Heart right ventricle (tissue), 16 donors: ENCODE results near the gene LARGE1. TPM values are rescaled to one million over a fixed set of nuclear protein-coding genes. Genes with fewer than 3 reads are reported as not detected.

ENCODE experiments used
- ATAC-seq, 8 donors: fragments of 200-7000 bp; cut with Tn5 transposase; one replicate each; pipeline ENCODE4 v1.9.1; 2020; ENCODE audit warnings: mild to moderate bottlenecking in 8 of 8, moderate library complexity in 8 of 8, moderate number of reproducible peaks in 1 of 8
- DNase-seq, 2 donors: peaks; one replicate each; pipeline ENCODE4 v3.0.0-alpha.2; 2020
- H3K27ac ChIP-seq, 10 donors: fragments of 200-600 bp; sonication (generic) in 2 of 10; one replicate each; pipeline versions ENCODE4 v1.5.0 to v1.8.0; 2020 to 2022; ENCODE audit warnings: mild to moderate bottlenecking in 3 of 10
- H3K27me3 ChIP-seq, 7 donors: fragments of 200-600 bp; one replicate each; pipeline ENCODE4 v1.8.0; 2021 to 2022; ENCODE audit warnings: mild to moderate bottlenecking in 2 of 7
- H3K36me3 ChIP-seq, 9 donors: fragments of 200-600 bp; sonication (generic) in 1 of 9; one replicate each; pipeline versions ENCODE4 v1.5.0 to v1.8.0; 2020 to 2022; ENCODE audit warnings: mild to moderate bottlenecking in 2 of 9
- H3K4me1 ChIP-seq, 9 donors: fragments of 200-600 bp; sonication (generic) in 1 of 9; one replicate each; pipeline versions ENCODE4 v1.5.0 to v1.8.0; 2020 to 2022; ENCODE audit warnings: mild to moderate bottlenecking in 4 of 9
- H3K4me3 ChIP-seq, 10 donors: fragments of 200-600 bp; sonication (generic) in 2 of 10; one replicate each; pipeline versions ENCODE4 v1.5.0 to v1.8.0; 2020 to 2022; ENCODE audit warnings: mild to moderate bottlenecking in 7 of 10, moderate library complexity in 2 of 10
- H3K9me3 ChIP-seq, 11 donors: fragments of 200-600 bp in 10 of 11; sonication (generic) in 2 of 11; one replicate each; pipeline versions ENCODE4 v1.5.0 to v1.8.0; 2013 to 2022; ENCODE audit warnings: mild to moderate bottlenecking in 2 of 11, control low read depth in 1 of 11, moderate library complexity in 1 of 11
- CTCF ChIP-seq, 9 donors: fragments of 200-600 bp; sonication (generic) in 2 of 9; IDR thresholded peaks; one replicate each; pipeline versions ENCODE4 v1.5.0 to v1.8.0; 2021 to 2022; ENCODE audit warnings: antibody characterized with exemption in 9 of 9, mild to moderate bottlenecking in 5 of 9, moderate library complexity in 1 of 9
- WGBS, 2 donors: extraction: QIAGEN DNeasy Blood & Tissue Kit; methylation state at CpG; one replicate each; pipeline ENCODE4 v1.1.7; 2013; ENCODE audit warnings: inconsistent platforms in 1 of 2; 5-methylcytosine and 5-hydroxymethylcytosine counted together
- intact Hi-C, 10 donors: fragments of 100-400 bp; cut with DNase I; formaldehyde crosslinking; loops; one replicate each; pipeline versions ENCODE4 v1.11.1 to v1.14.2; 2022
- polyA plus RNA-seq, 2 donors: library from polyadenylated mRNA; stranded (reverse); fragments of 200-250 nt; gene quantifications; one replicate each; pipeline ENCODE4 v1.2.3, GENCODE V29; 2013
- total RNA-seq, 10 donors: library from RNA; stranded (reverse); fragmentation: NEBNext Ultra II Directional in 3 of 10; extraction: Animal tissue kit (Norgen Biotek cat#: 25700) in 3 of 10; gene quantifications; one replicate each; pipeline versions ENCODE4 v1.2.1 to v1.2.4, GENCODE V29; 2021 to 2023
- donor health status: Arrhythmogenic right ventricular cardiomyopathy.
- donor health status: ischemic (EF 13 %, LVEDD 7.1; RV severe dilation, severe dysfunction).
- donor health status: healthy with polysubstance abuse.
- donor health status: DM: no; HTN: yes; CAD: no.
- donor health status: DM: no; HTN: no; CAD: no.
- donor health status: ischemic (EF 25% LVEDD 6.9; RV normal size, moderate dysfunction).
- donor health status: ischemic (EF 25% LVEDD 5.7; RV mildly dilated, moderate dysfunction).
- donor health status: healthy.
- donor health status: DM: yes; HTN: yes; CAD: no.
- donor health status: Ischemic cardiomyopathy.
- donor health status: ischemic (EF 35%, LVEDD 5.7; RV mildly dilated, moderate dysfunction).
- donor health status: nonischemic (EF 11% LVEDD 7.7; RV severe dilation, severe dysfunction).
- donor health status: DM: yes; HTN: yes; CAD: no.
- donor health status: PGD.
- donor health status: ischemic (EF 29% LVEDD 5.4; RV normal size, mild dysfunction).
- donor health status: nonischemic (EF 23%, LVEDD 6.1; RV moderate dilation, normal function).

Gene LARGE1
- total and polyA plus RNA-seq, 12 donors, result 33.7 to 184 (median 144) TPM

- H3K27me3 ChIP-seq, result no peaks in the 10 kb centered on the region
- H3K36me3 ChIP-seq, result no peaks in the 10 kb centered on the region
- intact Hi-C loops, result no loop called here
- H3K27ac ChIP-seq, result no peak overlapping the region
- no peaks in the 10 kb centered on the region for H3K9me3 ChIP-seq
- TF ChIP-seq CTCF (IDR thresholded peaks at IDR 0.05), result no peak
- DNase-seq (no peak), ATAC-seq (no peak)
- WGBS, 2 donors, result 86 to 88% methylated on average over 5 of the region's 5 CpGs
- H3K4me3 ChIP-seq, result no peak overlapping the region
- peaks cover 9 to 72% (median 48%) of the 10 kb centered on the region in 9 donors for H3K4me1 ChIP-seq
Observed at GRCh38 chr22:33886696-33887095, 33.6 kb downstream of the LARGE1 start.

- ATAC-seq (peak in 4 of 8 donors; percentile 35 to 49 (median 42)), DNase-seq (no peak)
- TF ChIP-seq CTCF (IDR thresholded peaks at IDR 0.05), result no peak
- WGBS, 2 donors, result 79 to 83% methylated on average over 7 of the region's 7 CpGs
- Histone ChIP-seq H3K4me3 (no peak overlapping the region), H3K9me3 (no peaks in the 10 kb centered on the region), H3K4me1 (peaks cover 6 to 71% (median 37%) of the 10 kb centered on the region in 9 donors), H3K27ac (peak overlapping the region in 9 of 10 donors; percentile 9 to 67 (median 56)), H3K27me3 (no peaks in the 10 kb centered on the region), H3K36me3 (no peaks in the 10 kb centered on the region)
- intact Hi-C loops, result loop anchor here in 1 of 10 donors (5.0 kb wide), 1 partner anchor 32 kb away; no protein-coding TSS in a partner anchor
Observed at GRCh38 chr22:33884829-33885228, 35.4 kb downstream of the LARGE1 start.

- WGBS, 2 donors, result 54 to 64% methylated on average over 19 of the region's 19 CpGs
- H3K27ac ChIP-seq, result peak overlapping the region in 9 of 10 donors; percentile 18 to 67 (median 56)
- no peak for TF ChIP-seq CTCF (IDR thresholded peaks at IDR 0.05)
- DNase-seq (peak in 1 of 2 donors; percentile 35), ATAC-seq (peak; percentile 47 to 80 (median 76))
- intact Hi-C loops, result loop anchor here in 1 of 10 donors (5.0 kb wide), 1 partner anchor 33 kb away; no protein-coding TSS in a partner anchor
- H3K4me3 ChIP-seq, result no peak overlapping the region
- no peaks in the 10 kb centered on the region for H3K36me3 ChIP-seq
- H3K9me3 ChIP-seq, result no peaks in the 10 kb centered on the region
- H3K27me3 ChIP-seq, result no peaks in the 10 kb centered on the region
- peaks cover 0 to 71% (median 30%) of the 10 kb centered on the region in 9 donors for H3K4me1 ChIP-seq
Observed at GRCh38 chr22:33883961-33884808, 36.1 kb downstream of the LARGE1 start.

GRCh38 chr22:33883561-33883960, 36.7 kb downstream of the LARGE1 start:
- 87 to 89% methylated on average over 6 of the region's 6 CpGs for WGBS, 2 donors
- TF ChIP-seq CTCF (IDR thresholded peaks at IDR 0.05), result no peak
- Histone ChIP-seq H3K36me3 (no peaks in the 10 kb centered on the region), H3K27ac (peak overlapping the region in 8 of 10 donors; percentile 18 to 61 (median 54)), H3K9me3 (no peaks in the 10 kb centered on the region), H3K4me1 (peaks cover 0 to 68% (median 26%) of the 10 kb centered on the region in 9 donors), H3K27me3 (no peaks in the 10 kb centered on the region), H3K4me3 (no peak overlapping the region)
- DNase-seq (no peak), ATAC-seq (peak in 1 of 8 donors; percentile 14)
- intact Hi-C loops, result loop anchor here in 1 of 10 donors (5.0 kb wide), 1 partner anchor 34 kb away; no protein-coding TSS in a partner anchor
